NOMO-1 treated with DMSO at 0.1 percent for 48 hours (cell line): ENCODE results near the gene ARID2.

ENCODE experiments used
- DNase-seq: peaks from one replicate; lab custom pipeline; 2025; ENCODE audit not compliant: unreplicated experiment; lab: John Stamatoyannopoulos, UW

ARID2 gene

DNA sequence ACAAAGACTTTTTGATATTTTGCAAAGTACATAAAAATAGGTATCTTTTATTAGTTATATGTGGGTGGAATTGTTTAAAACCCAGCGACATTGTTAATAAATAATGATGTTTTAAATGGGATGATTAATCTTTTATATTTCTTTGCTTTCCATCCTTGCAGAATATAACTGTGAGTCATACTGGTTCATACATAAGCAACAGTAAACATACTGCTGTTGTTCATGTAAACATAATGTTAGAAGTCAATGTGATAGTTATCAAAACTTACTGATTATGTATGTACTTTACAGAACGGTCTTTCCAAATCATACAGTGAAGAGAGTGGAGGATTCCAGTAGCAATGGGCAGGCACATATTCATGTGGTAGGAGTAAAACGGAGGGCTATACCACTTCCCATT, 119.8 kb downstream of the ARID2 start:
- DNase-seq, result no peak

DNA sequence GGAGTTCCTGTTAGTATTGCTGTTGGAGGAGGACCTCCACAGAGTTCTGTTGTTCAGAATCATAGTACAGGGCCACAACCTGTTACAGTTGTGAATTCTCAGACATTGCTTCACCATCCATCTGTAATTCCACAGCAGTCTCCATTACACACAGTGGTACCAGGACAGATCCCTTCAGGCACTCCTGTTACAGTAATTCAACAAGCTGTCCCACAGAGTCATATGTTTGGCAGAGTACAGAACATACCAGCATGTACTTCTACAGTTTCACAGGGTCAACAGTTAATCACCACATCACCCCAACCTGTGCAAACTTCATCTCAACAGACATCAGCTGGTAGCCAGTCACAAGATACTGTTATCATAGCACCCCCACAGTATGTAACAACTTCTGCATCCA, 120.8 kb downstream of the ARID2 start:
- no peak for DNase-seq

DNA sequence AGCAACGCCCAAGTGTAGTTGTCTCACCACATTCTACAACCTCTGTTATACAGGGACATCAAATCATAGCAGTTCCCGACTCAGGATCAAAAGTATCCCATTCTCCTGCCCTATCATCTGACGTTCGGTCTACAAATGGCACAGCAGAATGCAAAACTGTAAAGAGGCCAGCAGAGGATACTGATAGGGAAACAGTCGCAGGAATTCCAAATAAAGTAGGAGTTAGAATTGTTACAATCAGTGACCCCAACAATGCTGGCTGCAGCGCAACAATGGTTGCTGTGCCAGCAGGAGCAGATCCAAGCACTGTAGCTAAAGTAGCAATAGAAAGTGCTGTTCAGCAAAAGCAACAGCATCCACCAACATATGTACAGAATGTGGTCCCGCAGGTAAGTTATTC, 123.0 kb downstream of the ARID2 start:
- DNase-seq, result no peak

DNA sequence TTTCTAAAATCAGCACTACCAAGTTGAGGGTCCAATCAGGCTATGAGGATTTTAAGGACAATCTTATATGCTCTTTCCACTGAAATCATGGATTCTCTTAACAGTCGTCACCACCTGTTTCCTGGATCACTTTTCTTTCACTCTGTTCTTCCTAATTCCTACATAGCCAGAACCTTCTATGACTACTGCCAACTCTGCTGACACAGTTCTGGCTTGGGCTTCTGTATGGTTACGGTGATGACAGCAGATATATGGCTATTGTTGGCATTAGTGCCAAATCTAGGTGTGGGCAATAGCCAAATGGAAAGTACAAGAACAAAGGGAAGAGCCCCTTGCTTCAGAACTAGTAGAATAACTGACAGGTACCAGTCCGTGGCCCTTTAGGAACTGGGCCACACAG, 124.0 kb downstream of the ARID2 start:
- DNase-seq, result no peak

DNA sequence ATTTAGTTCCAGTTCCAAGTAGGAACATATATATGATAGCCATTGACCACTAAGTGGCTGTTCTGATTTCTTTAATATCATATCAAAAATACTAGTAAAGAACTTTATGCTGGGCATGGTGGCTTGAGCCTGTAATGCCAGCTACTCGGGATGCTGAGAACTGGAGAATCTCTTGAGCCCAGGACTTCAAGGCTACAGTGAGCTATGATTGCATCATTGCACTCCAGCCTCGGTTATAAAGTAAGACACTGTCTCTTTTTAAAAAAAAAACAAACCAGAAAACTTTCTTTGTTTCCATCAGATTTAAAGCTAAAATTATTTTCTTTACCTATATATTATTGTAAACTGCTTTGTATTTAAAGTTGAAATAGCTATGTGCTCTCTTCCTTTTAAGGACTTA, 133.8 kb downstream of the ARID2 start:
- no peak for DNase-seq

DNA sequence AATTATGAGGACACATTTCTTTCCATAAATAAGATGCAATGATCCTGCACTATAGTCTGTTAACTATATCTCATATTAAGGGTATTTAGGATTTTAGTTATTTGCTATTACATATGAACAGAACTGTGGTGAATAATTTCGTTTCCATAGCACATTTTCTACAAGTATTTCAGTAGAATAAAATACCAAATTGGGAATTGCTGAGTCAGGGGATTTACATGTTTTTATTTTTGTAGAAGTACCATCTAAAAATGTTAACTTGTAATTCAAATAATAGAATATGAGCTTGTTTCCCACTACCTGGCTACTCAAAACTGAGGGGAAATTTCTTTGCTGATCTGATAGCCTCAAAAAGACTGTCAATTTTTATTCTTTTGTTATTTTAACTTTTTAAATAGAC, 136.8 kb downstream of the ARID2 start:
- no peak for DNase-seq

DNA sequence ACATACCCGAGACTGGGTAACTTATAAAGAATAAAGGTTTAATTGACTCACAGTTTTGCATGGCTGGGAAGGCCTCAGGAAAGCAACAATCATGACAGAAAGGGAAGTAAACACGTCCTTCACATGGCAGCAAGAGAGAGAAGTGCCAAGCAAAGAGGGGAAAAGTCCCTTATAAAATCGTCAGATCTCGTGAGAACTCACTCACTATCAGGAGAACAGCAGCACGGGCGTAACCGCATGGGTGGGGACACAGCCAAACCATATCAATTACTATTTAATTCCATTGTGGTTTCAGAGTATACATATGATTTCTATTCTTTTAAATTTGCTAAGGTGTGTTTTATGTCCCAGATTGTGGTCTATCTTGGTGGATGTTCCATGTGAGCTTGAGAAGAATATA, 142.9 kb downstream of the ARID2 start:
- no peak for DNase-seq

DNA sequence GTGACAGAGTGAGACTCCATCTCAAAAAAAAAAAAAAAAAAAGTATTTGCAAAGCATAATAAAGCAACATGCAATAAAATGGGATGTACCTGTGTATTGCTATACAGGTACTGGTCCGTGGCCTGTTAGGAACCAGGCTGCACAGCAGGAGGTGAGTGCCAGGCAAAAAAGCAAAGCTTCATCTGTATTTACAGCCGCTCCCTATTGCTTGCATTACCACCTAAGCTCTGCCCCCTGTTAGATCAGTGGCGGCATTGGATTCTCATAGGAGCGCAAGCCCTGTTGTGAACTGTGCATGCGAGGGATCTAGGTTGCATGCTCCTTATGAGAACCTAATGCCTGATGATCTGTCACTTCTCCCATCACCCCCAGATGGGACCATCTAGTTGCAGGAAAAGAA, 147.6 kb downstream of the ARID2 start:
- DNase-seq, result no peak

DNA sequence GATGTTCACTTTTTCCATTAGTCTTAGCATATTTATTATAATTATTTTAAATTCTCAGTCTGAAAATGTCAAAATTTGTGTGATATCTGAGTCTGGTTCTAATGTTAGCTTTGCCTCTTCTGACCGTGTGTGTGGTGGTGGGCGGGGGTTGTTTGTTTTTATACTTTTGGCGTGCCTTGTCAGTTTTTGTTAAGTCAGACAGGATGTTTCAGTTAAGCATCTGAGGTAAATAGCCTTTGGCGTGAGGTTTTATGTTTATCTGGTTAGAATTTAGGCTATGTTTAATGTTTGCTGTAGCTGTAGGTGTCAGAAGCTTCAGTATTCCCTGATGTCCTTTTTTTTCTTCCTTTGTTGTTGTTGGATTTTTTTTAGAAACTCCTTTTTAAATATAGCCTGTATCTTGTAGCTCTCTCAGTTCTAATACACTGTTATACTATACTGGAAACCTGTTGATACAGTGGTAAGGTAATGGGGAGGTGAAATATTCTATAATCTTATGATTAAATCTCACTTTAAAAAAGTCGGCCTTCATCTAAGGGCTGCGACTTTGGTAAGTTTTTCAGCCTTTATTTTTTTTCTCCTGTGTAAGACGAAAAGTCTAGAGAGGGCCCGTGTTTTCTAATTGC, 149.2 kb downstream of the ARID2 start:
- no peak for DNase-seq

DNA sequence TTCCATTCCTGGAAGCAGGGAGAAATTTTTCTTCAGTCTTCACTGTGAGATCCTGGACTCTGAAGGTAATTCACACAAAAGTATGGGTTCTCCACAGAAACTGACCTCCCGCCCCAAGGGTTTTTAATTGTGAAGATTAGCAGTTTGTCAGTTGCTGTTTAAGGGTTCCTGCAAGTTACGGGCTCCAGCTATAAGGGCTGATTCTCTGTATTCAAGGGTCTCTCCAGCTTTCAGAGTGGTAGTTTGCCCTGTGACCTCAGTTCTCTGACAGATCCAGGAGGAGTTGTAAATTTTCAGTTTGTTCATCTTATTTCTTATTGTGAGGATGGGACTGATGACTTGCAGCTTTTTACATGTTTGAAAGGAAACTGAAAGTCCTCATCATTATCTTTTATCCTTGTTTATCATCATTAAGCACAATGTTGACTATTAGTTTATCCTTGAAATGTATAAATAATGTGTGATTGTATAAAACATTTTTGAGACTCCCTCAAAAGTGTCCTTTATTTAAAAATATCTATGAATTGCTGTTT, 149.9 kb downstream of the ARID2 start:
- no peak for DNase-seq

DNA sequence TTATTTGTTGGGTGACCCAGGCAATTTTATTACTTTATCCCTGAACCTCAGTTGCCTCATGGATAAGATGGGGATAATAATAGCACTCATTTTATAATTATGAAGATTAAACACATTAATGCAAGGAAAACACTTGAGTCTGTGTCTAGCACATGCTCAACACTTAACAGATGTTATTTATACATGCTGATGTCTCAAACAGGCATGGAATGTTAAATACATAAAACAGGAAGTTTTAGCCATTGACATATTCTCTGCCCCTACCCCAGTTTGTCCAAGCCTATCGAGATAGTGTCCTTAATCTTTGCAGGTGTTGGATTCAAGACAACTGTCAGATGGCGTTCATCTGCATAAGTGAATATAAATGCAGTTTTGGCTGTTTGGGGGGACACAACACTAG, 151.0 kb downstream of the ARID2 start:
- DNase-seq, result no peak

DNA sequence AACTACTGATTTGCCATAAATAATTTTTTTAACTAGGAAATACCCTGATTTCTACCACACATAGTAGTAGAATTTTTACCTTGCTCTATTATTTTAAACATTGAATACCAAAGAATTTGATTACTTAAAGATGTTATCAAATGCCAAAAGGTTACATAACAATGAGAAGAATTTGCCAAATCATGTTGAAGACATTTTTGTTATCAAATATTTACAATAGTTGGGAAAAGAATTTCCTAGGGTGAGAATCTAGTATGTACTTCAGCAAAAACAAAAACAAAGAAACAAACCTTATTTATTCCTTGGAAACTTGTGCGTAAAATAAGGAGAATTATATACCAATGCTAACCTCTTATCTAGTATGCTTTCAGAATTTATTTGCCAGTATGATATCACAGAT, 153.7 kb downstream of the ARID2 start:
- no peak for DNase-seq

DNA sequence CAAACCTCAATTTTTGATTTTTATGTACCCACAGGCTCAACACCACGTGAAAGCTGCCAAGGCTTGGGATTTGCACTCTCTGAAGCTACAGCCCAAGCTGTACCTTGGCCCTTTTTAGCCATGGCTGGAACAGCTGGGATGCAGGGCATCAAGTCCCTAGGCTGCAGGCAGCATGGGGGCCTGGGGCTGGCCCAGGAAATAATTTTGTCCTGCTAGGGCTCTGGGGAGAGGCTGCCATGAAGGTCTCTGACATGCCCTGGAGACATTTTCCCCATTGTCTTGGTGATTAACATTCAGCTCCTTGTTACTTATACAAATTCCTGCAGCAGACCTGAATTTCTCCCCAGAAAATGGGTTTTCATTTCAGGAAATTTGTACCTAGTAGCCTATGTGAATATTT, 157.2 kb downstream of the ARID2 start:
- DNase-seq, result no peak

DNA sequence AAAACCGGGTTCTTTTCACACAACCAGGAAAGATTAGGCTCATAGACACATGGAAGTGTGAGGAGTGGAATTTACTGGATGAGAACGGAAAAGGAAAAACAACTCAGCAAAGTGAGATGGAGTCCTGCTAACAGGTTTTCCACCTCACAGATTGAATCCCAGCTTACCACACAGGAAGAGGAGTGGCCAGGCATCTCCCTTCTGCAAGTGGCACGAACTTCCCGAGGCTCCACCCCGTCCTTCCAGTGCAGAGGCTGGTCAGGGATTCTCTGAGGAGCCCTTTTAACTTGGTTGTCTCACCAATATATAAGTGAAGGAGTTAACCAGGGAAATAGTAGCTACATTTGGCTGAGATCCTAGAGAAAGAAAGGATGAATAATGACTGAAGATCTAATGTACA, 158.0 kb downstream of the ARID2 start:
- no peak for DNase-seq

DNA sequence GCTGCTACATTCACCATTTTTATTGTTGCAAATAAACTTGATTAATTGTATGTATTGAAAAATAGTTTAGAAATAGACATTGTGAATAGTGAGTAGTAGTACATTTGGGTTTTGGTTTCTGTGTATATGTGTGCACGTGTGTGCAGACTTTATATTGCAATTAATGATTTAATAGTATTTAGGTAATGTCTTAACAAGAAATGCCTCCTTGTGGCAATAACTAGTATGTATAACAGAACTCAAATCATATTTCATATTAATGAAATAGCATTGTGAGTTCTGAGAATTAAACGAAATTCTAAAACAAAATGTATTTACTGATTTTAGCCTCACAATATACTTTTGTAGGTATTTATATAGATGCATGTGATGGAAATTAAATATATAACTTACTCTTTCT, 160.8 kb downstream of the ARID2 start:
- DNase-seq, result no peak

DNA sequence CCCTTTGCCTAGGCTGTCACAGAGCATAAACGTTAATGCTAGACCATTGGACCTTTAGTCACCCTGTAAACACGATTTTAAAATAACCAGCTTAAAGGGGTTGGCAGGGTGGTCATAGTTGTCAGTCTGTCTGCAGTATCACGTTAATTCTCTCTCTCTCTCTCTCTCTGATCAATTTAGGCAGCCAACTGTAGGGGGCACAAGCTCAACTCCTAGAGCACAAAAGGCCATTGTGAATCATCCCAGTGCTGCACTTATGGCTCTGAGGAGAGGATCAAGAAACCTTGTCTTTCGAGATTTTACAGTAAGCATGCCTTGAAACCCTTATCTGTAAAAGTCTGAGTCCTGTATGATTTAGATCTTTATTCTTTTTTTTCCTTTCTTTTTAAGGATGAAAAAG, 163.7 kb downstream of the ARID2 start:
- no peak for DNase-seq

DNA sequence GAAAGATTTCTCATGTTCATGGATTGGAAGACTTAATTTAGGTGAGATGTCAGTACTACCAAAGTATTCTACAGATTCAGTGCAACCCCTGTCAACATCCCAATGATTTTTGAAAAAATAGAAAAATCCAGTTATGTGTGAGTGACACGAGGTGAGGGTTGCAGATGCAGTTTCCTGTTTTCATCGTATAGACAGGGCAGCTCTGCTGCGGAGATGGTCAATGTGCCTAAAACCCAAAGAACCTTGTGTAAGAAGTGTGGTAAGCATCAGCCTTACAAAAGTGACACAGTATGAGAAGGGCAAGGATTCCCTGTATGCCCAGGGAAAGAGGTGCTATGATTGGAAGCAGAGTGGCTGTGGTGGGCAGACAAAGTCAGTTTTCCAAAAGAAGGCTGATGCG, 166.5 kb downstream of the ARID2 start:
- DNase-seq, result no peak

DNA sequence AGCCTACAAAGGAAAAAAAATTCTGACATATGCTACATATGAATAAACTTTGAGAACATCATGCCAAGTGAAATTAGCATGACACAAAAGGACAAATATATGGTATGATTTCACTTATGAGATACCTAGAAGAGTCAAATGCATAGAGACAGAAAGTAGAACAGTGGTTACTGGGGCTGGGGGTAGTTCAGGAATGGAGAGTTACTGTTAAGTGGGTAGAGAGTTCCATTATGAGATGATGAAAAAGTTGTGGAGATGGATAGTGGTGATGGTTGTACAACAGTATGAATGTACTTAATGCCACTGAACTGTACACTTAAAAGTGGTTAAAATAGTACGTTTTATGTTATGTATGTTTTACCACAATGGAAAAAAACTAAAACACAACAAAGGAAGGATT, 168.6 kb downstream of the ARID2 start:
- no peak for DNase-seq

DNA sequence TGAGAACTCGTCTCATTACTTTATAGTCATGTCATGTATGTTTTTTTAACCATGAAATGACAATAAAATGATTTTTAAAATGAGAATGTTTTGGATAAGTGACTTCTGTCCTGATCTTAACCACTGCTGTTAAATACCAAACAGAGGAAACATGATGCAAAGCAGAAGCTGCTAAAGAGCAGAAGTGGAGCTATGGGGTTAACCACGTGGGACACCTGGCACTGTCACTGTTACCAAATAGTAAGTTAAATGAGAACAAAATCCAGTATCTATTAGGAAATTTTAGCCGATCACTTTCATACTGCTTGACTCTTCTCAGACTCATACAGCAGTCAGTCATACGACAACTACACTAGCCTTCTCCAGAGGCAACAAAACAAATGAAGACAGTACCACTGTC, 178.4 kb downstream of the ARID2 start:
- peak; percentile 71 for DNase-seq

DNA sequence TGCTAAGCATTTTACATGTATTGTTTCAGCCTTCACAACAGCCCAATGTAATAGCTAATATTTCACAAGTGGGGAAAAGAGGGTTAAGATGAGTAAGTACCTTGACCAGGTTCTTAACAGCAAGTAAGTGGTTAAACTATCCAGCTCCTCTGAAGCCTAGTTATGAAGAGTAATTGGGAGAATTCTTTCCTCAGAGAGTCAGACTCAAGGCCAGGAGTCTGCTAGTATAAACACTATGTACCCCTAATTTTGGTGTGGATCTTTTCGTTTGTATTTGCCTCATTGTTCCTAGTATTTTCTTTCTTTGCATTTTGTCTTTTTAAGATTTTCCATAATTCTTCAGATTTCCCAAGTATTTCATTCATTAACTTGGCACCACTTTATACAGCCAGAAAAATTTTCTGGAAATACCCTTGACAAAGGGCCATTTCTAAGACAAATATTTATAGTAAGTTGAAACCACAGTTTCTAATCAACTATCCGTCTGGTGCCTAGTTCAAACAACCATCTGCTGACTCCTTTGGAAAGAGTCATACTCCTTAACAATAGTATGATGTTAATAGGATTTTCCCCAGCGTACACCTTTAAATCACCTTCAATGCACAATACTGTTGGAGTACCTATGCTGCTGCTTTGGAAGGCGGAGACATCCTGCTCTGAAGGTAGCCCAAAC, 179.7 kb downstream of the ARID2 start:
- no peak for DNase-seq

DNA sequence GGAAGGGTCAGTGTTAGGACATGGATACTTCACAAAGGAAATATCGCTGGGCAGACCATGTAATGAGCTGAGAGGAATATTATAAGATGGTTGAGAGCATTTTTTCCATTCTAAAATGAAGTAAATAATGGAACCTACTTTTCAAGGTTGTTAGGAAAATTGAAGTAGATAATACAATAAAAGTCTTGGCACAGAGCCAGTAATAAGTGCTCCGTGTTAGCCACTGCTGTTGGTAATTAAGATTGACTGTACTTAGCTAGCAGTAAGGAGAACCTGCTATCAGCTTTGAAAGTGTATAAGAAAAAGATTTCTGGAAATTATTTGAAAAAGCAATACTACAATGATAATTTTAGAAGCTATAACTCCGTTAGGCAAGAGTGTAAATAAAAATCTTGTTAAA, 183.3 kb downstream of the ARID2 start:
- DNase-seq, result no peak

DNA sequence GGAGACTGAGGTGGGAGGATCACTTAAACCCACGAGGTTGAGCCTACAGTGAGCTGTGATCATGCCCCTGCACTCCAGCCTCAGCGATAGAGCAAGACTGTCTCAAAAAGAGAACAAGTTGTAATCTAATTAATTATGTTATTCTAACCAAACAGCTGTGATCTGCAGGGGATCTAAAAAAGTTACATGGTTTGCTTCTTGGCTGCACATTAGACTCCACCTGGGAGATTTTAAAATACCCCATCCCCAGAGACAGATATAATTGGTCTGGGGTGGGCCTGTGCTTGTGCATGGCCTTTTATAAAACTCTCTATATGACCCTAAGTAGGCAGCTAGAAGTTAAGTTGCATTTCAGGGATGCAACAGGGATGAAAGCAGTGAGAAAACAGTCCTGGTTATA, 184.1 kb downstream of the ARID2 start:
- no peak for DNase-seq

DNA sequence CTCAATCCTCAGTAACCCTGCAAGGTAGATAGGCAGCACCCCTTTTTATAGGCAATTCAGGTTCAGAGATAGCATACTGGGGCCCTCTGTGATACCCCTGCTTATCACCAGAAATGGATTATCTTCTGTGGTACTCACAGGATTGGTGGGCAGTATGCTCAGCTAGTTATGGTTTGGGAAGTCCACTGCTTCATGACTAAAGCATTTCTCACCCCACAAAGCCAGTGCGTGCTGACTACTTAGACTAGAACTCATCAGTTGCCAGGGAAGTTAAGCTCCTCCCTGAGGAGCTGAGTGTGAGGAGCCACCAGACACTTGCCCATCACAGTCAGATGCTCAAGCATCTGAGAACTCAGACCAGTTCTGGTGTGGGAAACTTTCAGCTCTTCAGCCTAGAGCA, 184.6 kb downstream of the ARID2 start:
- DNase-seq, result no peak
